ENCODE measurements around the gene TTC34. TPM values are rescaled to one million over a fixed set of nuclear protein-coding genes. Genes with fewer than 3 reads are reported as not detected.

The TTC34 gene
- total RNA-seq, 1 donor from 2014 or later, result 0.09 TPM

GRCh38 chr1:2646837-2647236 is 154.7 kb downstream of the TTC34 start:
- Histone ChIP-seq H3F3A (ENCODE audit: low read depth) (no peaks in the 10 kb centered on the region), H3K9ac (no peak overlapping the region), H2AFZ (replicated peaks) (no peak overlapping the region), H4K20me1 (ENCODE audit: low read depth) (peaks cover 7% of the 10 kb centered on the region), H3K4me3 (no peak overlapping the region), H3K4me2 (no peak overlapping the region), H3K27me3 (peaks cover 13% of the 10 kb centered on the region), H3K9me3 (ENCODE audit: low read depth) (peaks cover 7% of the 10 kb centered on the region), H3K27ac (no peak overlapping the region), H3K4me1 (peaks cover 6% of the 10 kb centered on the region), H3K36me3 (no peaks in the 10 kb centered on the region), H3K79me2 (ENCODE audit: low read depth) (peaks cover 8% of the 10 kb centered on the region)
- H3K27me3 Mint-ChIP-seq (ENCODE audit: insufficient read depth, low read depth), result peaks cover 6% of the 10 kb centered on the region
- H3K4me1 Mint-ChIP-seq, result no peaks in the 10 kb centered on the region
- no peak overlapping the region for H3K4me3 Mint-ChIP-seq
- DNase-seq (ENCODE audit: low spot score), result no peak
- no peak overlapping the region for H3K27ac Mint-ChIP-seq
- H3K9me3 Mint-ChIP-seq, result peaks cover 23% of the 10 kb centered on the region
- no peaks in the 10 kb centered on the region for H3K36me3 Mint-ChIP-seq
- TF ChIP-seq CTCF (IDR thresholded peaks at IDR 0.05) (no peak), EZH2phosphoT487 (IDR thresholded peaks at IDR 0.05) (no peak), EZH2 (IDR thresholded peaks at IDR 0.05) (no peak)

- Histone ChIP-seq H3K4me2 (no peak overlapping the region), H3F3A (ENCODE audit: low read depth) (no peaks in the 10 kb centered on the region), H3K9ac (no peak overlapping the region), H3K9me3 (ENCODE audit: low read depth) (peaks cover 7% of the 10 kb centered on the region), H2AFZ (replicated peaks) (no peak overlapping the region), H4K20me1 (ENCODE audit: low read depth) (peaks cover 14% of the 10 kb centered on the region), H3K4me1 (peaks cover 11% of the 10 kb centered on the region), H3K27ac (no peak overlapping the region), H3K27me3 (peaks cover 13% of the 10 kb centered on the region), H3K4me3 (no peak overlapping the region), H3K36me3 (no peaks in the 10 kb centered on the region), H3K79me2 (ENCODE audit: low read depth) (peaks cover 13% of the 10 kb centered on the region)
- peak overlapping the region; percentile 64 for H3K4me3 Mint-ChIP-seq
- peaks cover 6% of the 10 kb centered on the region for H3K27me3 Mint-ChIP-seq (ENCODE audit: insufficient read depth, low read depth)
- TF ChIP-seq EZH2 (IDR thresholded peaks at IDR 0.05) (no peak), CTCF (IDR thresholded peaks at IDR 0.05) (no peak), EZH2phosphoT487 (IDR thresholded peaks at IDR 0.05) (no peak)
- no peak for DNase-seq (ENCODE audit: low spot score)
- no peaks in the 10 kb centered on the region for H3K4me1 Mint-ChIP-seq
- no peak overlapping the region for H3K27ac Mint-ChIP-seq
- H3K9me3 Mint-ChIP-seq, result peaks cover 23% of the 10 kb centered on the region
- no peaks in the 10 kb centered on the region for H3K36me3 Mint-ChIP-seq
These were observed 155.7 kb downstream of the TTC34 start for GRCh38 chr1:2645776-2646175.

- Histone ChIP-seq H3F3A (ENCODE audit: low read depth) (no peaks in the 10 kb centered on the region), H3K27ac (no peak overlapping the region), H3K79me2 (ENCODE audit: low read depth) (peaks cover 13% of the 10 kb centered on the region), H3K4me3 (no peak overlapping the region), H3K36me3 (no peaks in the 10 kb centered on the region), H3K4me2 (no peak overlapping the region), H3K4me1 (peaks cover 11% of the 10 kb centered on the region), H2AFZ (replicated peaks) (no peak overlapping the region), H3K27me3 (peaks cover 13% of the 10 kb centered on the region), H3K9ac (no peak overlapping the region), H3K9me3 (ENCODE audit: low read depth) (peaks cover 7% of the 10 kb centered on the region), H4K20me1 (ENCODE audit: low read depth) (peaks cover 19% of the 10 kb centered on the region)
- Mint-ChIP-seq H3K9me3 (peaks cover 23% of the 10 kb centered on the region), H3K27ac (no peak overlapping the region), H3K4me1 (no peaks in the 10 kb centered on the region), H3K27me3 (ENCODE audit: insufficient read depth, low read depth) (peaks cover 6% of the 10 kb centered on the region), H3K36me3 (no peaks in the 10 kb centered on the region), H3K4me3 (no peak overlapping the region)
- no peak for TF ChIP-seq EZH2 (IDR thresholded peaks at IDR 0.05)
- no peak for DNase-seq (ENCODE audit: low spot score)
These were observed 156.3 kb downstream of the TTC34 start for GRCh38 chr1:2645143-2645542.

- no peak overlapping the region for H3K4me2 ChIP-seq
- H3K9me3 Mint-ChIP-seq, result peaks cover 23% of the 10 kb centered on the region
- H3K27ac ChIP-seq, result no peak overlapping the region
- peaks cover 6% of the 10 kb centered on the region for H3K27me3 Mint-ChIP-seq (ENCODE audit: insufficient read depth, low read depth)
- no peaks in the 10 kb centered on the region for H3K4me1 Mint-ChIP-seq
- H3K36me3 ChIP-seq, result no peaks in the 10 kb centered on the region
- no peak for DNase-seq (ENCODE audit: low spot score)
- peaks cover 11% of the 10 kb centered on the region for H3K4me1 ChIP-seq
- H3K9me3 ChIP-seq (ENCODE audit: low read depth), result peaks cover 7% of the 10 kb centered on the region
- H3K27ac Mint-ChIP-seq, result no peak overlapping the region
- no peaks in the 10 kb centered on the region for H3F3A ChIP-seq (ENCODE audit: low read depth)
- H4K20me1 ChIP-seq (ENCODE audit: low read depth), result peaks cover 21% of the 10 kb centered on the region
- H3K79me2 ChIP-seq (ENCODE audit: low read depth), result peaks cover 13% of the 10 kb centered on the region
- H3K4me3 ChIP-seq, result no peak overlapping the region
- no peak overlapping the region for H2AFZ ChIP-seq (replicated peaks)
- peak overlapping the region; percentile 38 for H3K4me3 Mint-ChIP-seq
- H3K36me3 Mint-ChIP-seq, result no peaks in the 10 kb centered on the region
- H3K9ac ChIP-seq, result no peak overlapping the region
- TF ChIP-seq EZH2phosphoT487 (IDR thresholded peaks at IDR 0.05) (no peak), EZH2 (IDR thresholded peaks at IDR 0.05) (no peak), CTCF (IDR thresholded peaks at IDR 0.05) (no peak)
- H3K27me3 ChIP-seq, result peaks cover 13% of the 10 kb centered on the region
These were observed 156.8 kb downstream of the TTC34 start for GRCh38 chr1:2644591-2645101.

All from neural progenitor cell (in vitro differentiated cells).